SU-DHL-6 (cell line): ENCODE measurements around the gene C2orf49.
"Not testable (repeated sequence)": the region's sequence is repeated elsewhere in the genome, so short reads cannot be mapped to it uniquely, and the experiment has no call there.

Experiments used
- EZH2phosphoT487 ChIP-seq: fragments of 200-600 bp; sonication (generic), shearing (Covaris generic); conservative IDR thresholded peaks from 2 replicates; pipeline ENCODE4 v1.6.1; 2018; ENCODE audit warnings: mild to moderate bottlenecking, antibody characterized with exemption, low read length, moderate library complexity, mixed read lengths
- TF ChIP-seq, protein P1 (sequence below): fragments of 200-600 bp; sonication (generic); IDR thresholded peaks from one replicate; pipeline ENCODE4 v1.5.1; 2017; ENCODE audit warnings: antibody characterized with exemption, mild to moderate bottlenecking, low read length, moderate library complexity; ENCODE audit not compliant: insufficient read depth, poor library complexity, severe bottlenecking

DNA sequence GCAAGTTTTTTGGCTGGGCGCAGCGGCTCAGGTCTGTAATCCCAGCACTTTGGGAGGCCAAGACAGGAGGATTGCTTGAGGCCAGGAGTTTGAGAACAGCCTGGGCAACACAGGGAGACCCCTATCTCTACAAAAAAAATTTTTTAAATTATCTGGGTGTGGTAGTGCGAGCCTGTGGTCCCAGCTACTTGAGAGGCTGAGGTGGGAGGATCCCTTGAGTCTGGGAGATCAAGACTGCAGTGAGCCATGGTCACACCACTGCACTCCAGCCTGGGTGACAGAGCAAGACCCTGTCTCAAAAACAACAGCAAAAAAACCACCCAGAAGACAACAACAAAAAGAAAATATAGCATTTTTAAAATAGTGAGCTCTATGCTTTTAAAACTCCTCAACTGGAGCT, 10.1 kb upstream of the C2orf49 start:
- TF ChIP-seq, protein P1, sequence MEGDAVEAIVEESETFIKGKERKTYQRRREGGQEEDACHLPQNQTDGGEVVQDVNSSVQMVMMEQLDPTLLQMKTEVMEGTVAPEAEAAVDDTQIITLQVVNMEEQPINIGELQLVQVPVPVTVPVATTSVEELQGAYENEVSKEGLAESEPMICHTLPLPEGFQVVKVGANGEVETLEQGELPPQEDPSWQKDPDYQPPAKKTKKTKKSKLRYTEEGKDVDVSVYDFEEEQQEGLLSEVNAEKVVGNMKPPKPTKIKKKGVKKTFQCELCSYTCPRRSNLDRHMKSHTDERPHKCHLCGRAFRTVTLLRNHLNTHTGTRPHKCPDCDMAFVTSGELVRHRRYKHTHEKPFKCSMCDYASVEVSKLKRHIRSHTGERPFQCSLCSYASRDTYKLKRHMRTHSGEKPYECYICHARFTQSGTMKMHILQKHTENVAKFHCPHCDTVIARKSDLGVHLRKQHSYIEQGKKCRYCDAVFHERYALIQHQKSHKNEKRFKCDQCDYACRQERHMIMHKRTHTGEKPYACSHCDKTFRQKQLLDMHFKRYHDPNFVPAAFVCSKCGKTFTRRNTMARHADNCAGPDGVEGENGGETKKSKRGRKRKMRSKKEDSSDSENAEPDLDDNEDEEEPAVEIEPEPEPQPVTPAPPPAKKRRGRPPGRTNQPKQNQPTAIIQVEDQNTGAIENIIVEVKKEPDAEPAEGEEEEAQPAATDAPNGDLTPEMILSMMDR, result not testable (repeated sequence)
- not testable (repeated sequence) for TF ChIP-seq EZH2phosphoT487
